ENCODE results near the gene CDK19.

Gene CDK19

GRCh38 chr6:110650755-110651154 lies 164.5 kb downstream of the CDK19 start:
- H3K9ac ChIP-seq (ENCODE audit: low read length) = no peak overlapping the region
- H2AK5ac ChIP-seq (ENCODE audit: low read length) = no peak overlapping the region
- no peak overlapping the region for H2BK120ac ChIP-seq (ENCODE audit: insufficient read depth, low read length, poor library complexity)
- no peak overlapping the region for H3K18ac ChIP-seq (ENCODE audit: low read length)
- H3K79me2 ChIP-seq (ENCODE audit: control insufficient read depth, insufficient read depth, low read length, poor library complexity) = no peaks in the 10 kb centered on the region
- no peak overlapping the region for H3K4me3 ChIP-seq (ENCODE audit: low read depth, low read length)
- no peak overlapping the region for H2BK5ac ChIP-seq (ENCODE audit: low read depth, low read length, poor library complexity)
- H3K36me3 ChIP-seq (ENCODE audit: control insufficient read depth in 1 of 2, insufficient read depth in 2 of 2, low read length in 2 of 2) = peaks cover 5 to 6% of the 10 kb centered on the region in 2 experiments
- H4K12ac ChIP-seq (ENCODE audit: low read depth, low read length) = no peak overlapping the region
- WGBS (ENCODE audit: extremely low coverage, insufficient coverage, insufficient read length) = no CpG with 5 or more reads among the region's 4 CpGs
- H3K27me3 ChIP-seq (ENCODE audit: insufficient read depth, low read length) = no peaks in the 10 kb centered on the region
- no peak overlapping the region for H2AFZ ChIP-seq (ENCODE audit: insufficient read depth, low read length, poor library complexity)
- DNase-seq = no peak
- H3K4me1 ChIP-seq (ENCODE audit: control insufficient read depth in 1 of 2, insufficient read depth in 2 of 2, low read length in 2 of 2) = peaks cover 0 to 2% of the 10 kb centered on the region in 2 experiments
- H4K8ac ChIP-seq (ENCODE audit: low read depth, low read length) = no peak overlapping the region
- no peak overlapping the region for H3K23ac ChIP-seq (ENCODE audit: low read length)
- peaks cover 3% of the 10 kb centered on the region for H3K9me3 ChIP-seq (ENCODE audit: insufficient read depth, low read depth, low read length)
- H2BK12ac ChIP-seq (ENCODE audit: low read length) = no peak overlapping the region
- H3K4me2 ChIP-seq (ENCODE audit: low read length) = no peak overlapping the region
- H3K14ac ChIP-seq (ENCODE audit: low read length) = peak overlapping the region; percentile 61
- H3K4ac ChIP-seq (ENCODE audit: low read depth, low read length) = no peak overlapping the region
- H3K27ac ChIP-seq (ENCODE audit: low read depth, low read length) = no peak overlapping the region
- H4K91ac ChIP-seq (ENCODE audit: low read depth, low read length) = no peak overlapping the region
- H3K79me1 ChIP-seq (ENCODE audit: low read length) = no peaks in the 10 kb centered on the region

- Histone ChIP-seq H2AFZ (ENCODE audit: insufficient read depth, low read length, poor library complexity) (no peak overlapping the region), H4K91ac (ENCODE audit: low read depth, low read length) (no peak overlapping the region), H3K79me2 (ENCODE audit: control insufficient read depth, insufficient read depth, low read length, poor library complexity) (no peaks in the 10 kb centered on the region), H2BK120ac (ENCODE audit: insufficient read depth, low read length, poor library complexity) (no peak overlapping the region), H2AK5ac (ENCODE audit: low read length) (no peak overlapping the region), H4K8ac (ENCODE audit: low read depth, low read length) (no peak overlapping the region), H3K9ac (ENCODE audit: low read length) (no peak overlapping the region), H4K12ac (ENCODE audit: low read depth, low read length) (no peak overlapping the region), H3K27me3 (ENCODE audit: insufficient read depth, low read length) (no peaks in the 10 kb centered on the region), H2BK5ac (ENCODE audit: low read depth, low read length, poor library complexity) (no peak overlapping the region), H3K18ac (ENCODE audit: low read length) (no peak overlapping the region), H3K14ac (ENCODE audit: low read length) (no peak overlapping the region), H3K79me1 (ENCODE audit: low read length) (no peaks in the 10 kb centered on the region), H3K23ac (ENCODE audit: low read length) (no peak overlapping the region), H3K4me3 (ENCODE audit: low read depth, low read length) (no peak overlapping the region), H3K4ac (ENCODE audit: low read depth, low read length) (no peak overlapping the region), H2BK12ac (ENCODE audit: low read length) (no peak overlapping the region), H3K36me3 (ENCODE audit: control insufficient read depth in 1 of 2, insufficient read depth in 2 of 2, low read length in 2 of 2) (peaks cover 9 to 10% of the 10 kb centered on the region in 2 experiments), H3K4me2 (ENCODE audit: low read length) (no peak overlapping the region), H3K4me1 (ENCODE audit: control insufficient read depth in 1 of 2, insufficient read depth in 2 of 2, low read length in 2 of 2) (peaks cover 0 to 2% of the 10 kb centered on the region in 2 experiments), H3K27ac (ENCODE audit: low read depth, low read length) (no peak overlapping the region), H3K9me3 (ENCODE audit: insufficient read depth, low read depth, low read length) (peaks cover 3% of the 10 kb centered on the region)
- DNase-seq = no peak
Measured at GRCh38 chr6:110649704-110650103, 165.6 kb downstream of the CDK19 start.

GRCh38 chr6:110646951-110647910 lies 168.0 kb downstream of the CDK19 start:
- no peak overlapping the region for H3K18ac ChIP-seq (ENCODE audit: low read length)
- H3K14ac ChIP-seq (ENCODE audit: low read length) = no peak overlapping the region
- DNase-seq = no peak
- H2AK5ac ChIP-seq (ENCODE audit: low read length) = no peak overlapping the region
- no peak overlapping the region for H2AFZ ChIP-seq (ENCODE audit: insufficient read depth, low read length, poor library complexity)
- no peaks in the 10 kb centered on the region for H3K79me1 ChIP-seq (ENCODE audit: low read length)
- no peak overlapping the region for H3K9ac ChIP-seq (ENCODE audit: low read length)
- H3K9me3 ChIP-seq (ENCODE audit: insufficient read depth, low read depth, low read length) = peaks cover 3% of the 10 kb centered on the region
- H2BK120ac ChIP-seq (ENCODE audit: insufficient read depth, low read length, poor library complexity) = no peak overlapping the region
- WGBS (ENCODE audit: extremely low coverage, insufficient coverage, insufficient read length) = no CpG with 5 or more reads among the region's 19 CpGs
- no peaks in the 10 kb centered on the region for H3K79me2 ChIP-seq (ENCODE audit: control insufficient read depth, insufficient read depth, low read length, poor library complexity)
- peaks cover 9 to 10% of the 10 kb centered on the region in 2 experiments for H3K36me3 ChIP-seq (ENCODE audit: control insufficient read depth in 1 of 2, insufficient read depth in 2 of 2, low read length in 2 of 2)
- H3K4me2 ChIP-seq (ENCODE audit: low read length) = no peak overlapping the region
- no peak overlapping the region for H4K8ac ChIP-seq (ENCODE audit: low read depth, low read length)
- H3K4ac ChIP-seq (ENCODE audit: low read depth, low read length) = no peak overlapping the region
- H3K27me3 ChIP-seq (ENCODE audit: insufficient read depth, low read length) = no peaks in the 10 kb centered on the region
- H3K4me3 ChIP-seq (ENCODE audit: low read depth, low read length) = no peak overlapping the region
- no peak overlapping the region for H2BK12ac ChIP-seq (ENCODE audit: low read length)
- H3K23ac ChIP-seq (ENCODE audit: low read length) = no peak overlapping the region
- H2BK5ac ChIP-seq (ENCODE audit: low read depth, low read length, poor library complexity) = no peak overlapping the region
- H4K91ac ChIP-seq (ENCODE audit: low read depth, low read length) = no peak overlapping the region
- H3K27ac ChIP-seq (ENCODE audit: low read depth, low read length) = no peak overlapping the region
- peaks cover 2% of the 10 kb centered on the region in 2 experiments for H3K4me1 ChIP-seq (ENCODE audit: control insufficient read depth in 1 of 2, insufficient read depth in 2 of 2, low read length in 2 of 2)
- H4K12ac ChIP-seq (ENCODE audit: low read depth, low read length) = no peak overlapping the region

GRCh38 chr6:110646419-110646698 lies 168.9 kb downstream of the CDK19 start:
- WGBS (ENCODE audit: extremely low coverage, insufficient coverage, insufficient read length) = no CpG with 5 or more reads among the region's 17 CpGs
- Histone ChIP-seq H3K4ac (ENCODE audit: low read depth, low read length) (no peak overlapping the region), H3K79me2 (ENCODE audit: control insufficient read depth, insufficient read depth, low read length, poor library complexity) (no peaks in the 10 kb centered on the region), H3K36me3 (ENCODE audit: control insufficient read depth in 1 of 2, insufficient read depth in 2 of 2, low read length in 2 of 2) (peaks cover 9 to 10% of the 10 kb centered on the region in 2 experiments), H3K4me3 (ENCODE audit: low read depth, low read length) (no peak overlapping the region), H2AK5ac (ENCODE audit: low read length) (no peak overlapping the region), H2BK12ac (ENCODE audit: low read length) (no peak overlapping the region), H4K91ac (ENCODE audit: low read depth, low read length) (no peak overlapping the region), H2BK120ac (ENCODE audit: insufficient read depth, low read length, poor library complexity) (no peak overlapping the region), H4K8ac (ENCODE audit: low read depth, low read length) (no peak overlapping the region), H3K4me1 (ENCODE audit: control insufficient read depth in 1 of 2, insufficient read depth in 2 of 2, low read length in 2 of 2) (peaks cover 2% of the 10 kb centered on the region in 2 experiments), H2BK5ac (ENCODE audit: low read depth, low read length, poor library complexity) (no peak overlapping the region), H3K27ac (ENCODE audit: low read depth, low read length) (no peak overlapping the region), H3K9me3 (ENCODE audit: insufficient read depth, low read depth, low read length) (peaks cover 3% of the 10 kb centered on the region), H3K18ac (ENCODE audit: low read length) (no peak overlapping the region), H3K27me3 (ENCODE audit: insufficient read depth, low read length) (no peaks in the 10 kb centered on the region), H2AFZ (ENCODE audit: insufficient read depth, low read length, poor library complexity) (no peak overlapping the region), H3K23ac (ENCODE audit: low read length) (no peak overlapping the region), H3K79me1 (ENCODE audit: low read length) (no peaks in the 10 kb centered on the region), H3K4me2 (ENCODE audit: low read length) (no peak overlapping the region), H3K14ac (ENCODE audit: low read length) (no peak overlapping the region), H3K9ac (ENCODE audit: low read length) (no peak overlapping the region), H4K12ac (ENCODE audit: low read depth, low read length) (no peak overlapping the region)
- DNase-seq = no peak

Data from trophoblast cell (in vitro differentiated cells and primary cell).